OCI-LY1 (cell line): ENCODE measurements around the gene CPNE7.

ENCODE experiments used
- H2AFZ ChIP-seq: fragments of 200-600 bp; sonication (generic), shearing (Covaris generic); 2 replicates; pipeline ENCODE4 v1.6.0; 2014; ENCODE audit warnings: antibody characterized with exemption, mild to moderate bottlenecking, low read length
- H3F3A ChIP-seq: fragments of 200-600 bp; sonication (generic), shearing (Covaris generic); 2 replicates; pipeline ENCODE4 v1.6.0; 2014; ENCODE audit warnings: mild to moderate bottlenecking, antibody characterized with exemption, low read length, moderate library complexity; ENCODE audit not compliant: insufficient read depth
- H3K27ac ChIP-seq: fragments of 200-600 bp; sonication (generic); 2 replicates; pipeline ENCODE4 v1.5.1; 2014; ENCODE audit warnings: low read length, mixed run types, mild to moderate bottlenecking, low read depth; ENCODE audit not compliant: poor library complexity, severe bottlenecking
- H3K27me3 ChIP-seq: fragments of 200-600 bp; sonication (generic); 2 replicates; pipeline ENCODE4 v1.6.0; 2014; ENCODE audit warnings: antibody characterized with exemption, mild to moderate bottlenecking, low read length, moderate library complexity; ENCODE audit not compliant: insufficient read depth
- H3K36me3 ChIP-seq: fragments of 200-600 bp; sonication (generic); 2 replicates; pipeline ENCODE4 v1.6.1; 2014; ENCODE audit warnings: mild to moderate bottlenecking, antibody characterized with exemption, low read length, moderate library complexity, mixed read lengths; ENCODE audit not compliant: insufficient read depth
- H3K4me1 ChIP-seq: fragments of 200-600 bp; sonication (generic); 2 replicates; pipeline ENCODE4 v1.5.1; 2014; ENCODE audit warnings: mild to moderate bottlenecking, low read length, moderate library complexity; ENCODE audit not compliant: insufficient read depth, severe bottlenecking
- H3K4me2 ChIP-seq: fragments of 200-600 bp; sonication (generic), shearing (Covaris generic); 2 replicates; pipeline ENCODE4 v1.6.1; 2014; ENCODE audit warnings: low read length
- H3K4me3 ChIP-seq: fragments of 200-600 bp; sonication (generic); 2 replicates; pipeline ENCODE4 v1.5.1; 2014; ENCODE audit warnings: low read length, low read depth, mild to moderate bottlenecking, mixed read lengths; ENCODE audit not compliant: poor library complexity, severe bottlenecking
- H3K79me2 ChIP-seq: fragments of 200-600 bp; shearing (Covaris generic); 2 replicates; pipeline ENCODE4 v1.6.1; 2016; ENCODE audit warnings: mixed run types, low read length, mixed read lengths; ENCODE audit not compliant: insufficient read depth
- H3K9ac ChIP-seq: fragments of 200-600 bp; sonication (generic), shearing (Covaris generic); 2 replicates; pipeline ENCODE4 v1.6.1; 2014; ENCODE audit warnings: mild to moderate bottlenecking, low read length, mixed read lengths
- H3K9me2 ChIP-seq: fragments of 200-600 bp; sonication (generic), shearing (Covaris generic); 2 replicates; pipeline ENCODE4 v1.6.1; 2014; ENCODE audit warnings: low read depth, mild to moderate bottlenecking, low read length, mixed read lengths
- H3K9me3 ChIP-seq: fragments of 200-600 bp; shearing (Covaris generic); 2 replicates; pipeline ENCODE4 v1.6.1; 2014; ENCODE audit warnings: low read length, mixed read lengths
- H4K20me1 ChIP-seq: fragments of 200-600 bp; sonication (generic), shearing (Covaris generic); 2 replicates; pipeline ENCODE4 v1.6.0; 2016; ENCODE audit warnings: mild to moderate bottlenecking, low read length; ENCODE audit not compliant: insufficient read depth
- EZH2 ChIP-seq: fragments of 200-600 bp; sonication (generic), shearing (Covaris generic); IDR thresholded peaks from 2 replicates; pipeline ENCODE4 v1.8.0; 2017; ENCODE audit warnings: borderline replicate concordance, mixed run types, mild to moderate bottlenecking, antibody characterized with exemption, low read length, moderate library complexity, mixed read lengths
- TF ChIP-seq, protein P1 (sequence below): fragments of 200-600 bp; sonication (generic), shearing (Covaris generic); IDR thresholded peaks from 2 replicates; pipeline ENCODE4 v1.5.1; 2017; ENCODE audit warnings: mild to moderate bottlenecking, antibody characterized with exemption, low read length, moderate library complexity, mixed read lengths

Gene CPNE7

GRCh38 chr16:89643769-89644300, 68.3 kb downstream of the CPNE7 start:
- no peak overlapping the region for H3K4me2 ChIP-seq
- no peaks in the 10 kb centered on the region for H3F3A ChIP-seq
- H3K9me2 ChIP-seq = no peaks in the 10 kb centered on the region
- H3K36me3 ChIP-seq = peaks cover 26% of the 10 kb centered on the region
- H2AFZ ChIP-seq = no peak overlapping the region
- no peaks in the 10 kb centered on the region for H3K4me1 ChIP-seq
- H3K27ac ChIP-seq = no peak overlapping the region
- peaks cover 5% of the 10 kb centered on the region; the same call in 1 of the 2 replicates for H3K27me3 ChIP-seq
- H3K4me3 ChIP-seq = no peak overlapping the region
- H3K79me2 ChIP-seq = no peaks in the 10 kb centered on the region
- H4K20me1 ChIP-seq = no peaks in the 10 kb centered on the region
- TF ChIP-seq EZH2 = no peak
- TF ChIP-seq, protein P1, sequence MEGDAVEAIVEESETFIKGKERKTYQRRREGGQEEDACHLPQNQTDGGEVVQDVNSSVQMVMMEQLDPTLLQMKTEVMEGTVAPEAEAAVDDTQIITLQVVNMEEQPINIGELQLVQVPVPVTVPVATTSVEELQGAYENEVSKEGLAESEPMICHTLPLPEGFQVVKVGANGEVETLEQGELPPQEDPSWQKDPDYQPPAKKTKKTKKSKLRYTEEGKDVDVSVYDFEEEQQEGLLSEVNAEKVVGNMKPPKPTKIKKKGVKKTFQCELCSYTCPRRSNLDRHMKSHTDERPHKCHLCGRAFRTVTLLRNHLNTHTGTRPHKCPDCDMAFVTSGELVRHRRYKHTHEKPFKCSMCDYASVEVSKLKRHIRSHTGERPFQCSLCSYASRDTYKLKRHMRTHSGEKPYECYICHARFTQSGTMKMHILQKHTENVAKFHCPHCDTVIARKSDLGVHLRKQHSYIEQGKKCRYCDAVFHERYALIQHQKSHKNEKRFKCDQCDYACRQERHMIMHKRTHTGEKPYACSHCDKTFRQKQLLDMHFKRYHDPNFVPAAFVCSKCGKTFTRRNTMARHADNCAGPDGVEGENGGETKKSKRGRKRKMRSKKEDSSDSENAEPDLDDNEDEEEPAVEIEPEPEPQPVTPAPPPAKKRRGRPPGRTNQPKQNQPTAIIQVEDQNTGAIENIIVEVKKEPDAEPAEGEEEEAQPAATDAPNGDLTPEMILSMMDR = no peak
- no peaks in the 10 kb centered on the region for H3K9me3 ChIP-seq
- no peak overlapping the region for H3K9ac ChIP-seq

DNA sequence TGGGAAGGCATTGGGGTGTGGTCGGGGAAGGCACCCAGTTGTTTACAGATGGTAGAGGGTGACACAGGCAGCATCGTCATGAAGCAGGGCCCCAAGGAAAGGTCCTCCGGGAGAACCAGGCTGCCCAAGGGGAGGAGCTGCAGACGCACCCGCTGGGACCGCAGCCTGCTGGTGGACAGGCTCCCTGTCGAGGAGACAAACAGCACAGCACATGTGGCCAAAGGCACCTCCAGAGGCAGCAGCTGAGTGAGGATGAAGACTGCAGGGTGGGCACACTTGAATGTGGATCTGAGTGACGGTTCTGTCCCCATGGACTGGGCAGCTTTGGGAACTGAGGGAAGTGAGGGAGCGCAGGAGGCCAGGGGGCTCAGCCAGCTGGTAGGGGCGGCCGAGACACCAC, 69.6 kb downstream of the CPNE7 start:
- Histone ChIP-seq H3K27me3 (peaks cover 5% of the 10 kb centered on the region; the same call in 1 of the 2 replicates), H3K9me2 (no peaks in the 10 kb centered on the region), H2AFZ (no peak overlapping the region), H3K4me2 (no peak overlapping the region), H3K36me3 (peaks cover 29% of the 10 kb centered on the region), H4K20me1 (no peaks in the 10 kb centered on the region), H3K4me3 (no peak overlapping the region), H3K4me1 (no peaks in the 10 kb centered on the region), H3K27ac (no peak overlapping the region), H3K9ac (no peak overlapping the region), H3K79me2 (no peaks in the 10 kb centered on the region), H3F3A (no peaks in the 10 kb centered on the region), H3K9me3 (no peaks in the 10 kb centered on the region)
- no peak for TF ChIP-seq EZH2
- TF ChIP-seq, protein P1 = no peak

GRCh38 chr16:89646270-89646669, 70.7 kb downstream of the CPNE7 start:
- H3F3A ChIP-seq = no peaks in the 10 kb centered on the region
- no peak overlapping the region for H3K4me2 ChIP-seq
- no peak overlapping the region for H3K9ac ChIP-seq
- peaks cover 5% of the 10 kb centered on the region; the same call in 1 of the 2 replicates for H3K27me3 ChIP-seq
- H4K20me1 ChIP-seq = no peaks in the 10 kb centered on the region
- no peak overlapping the region for H3K4me3 ChIP-seq
- no peaks in the 10 kb centered on the region for H3K9me2 ChIP-seq
- H3K36me3 ChIP-seq = peaks cover 36% of the 10 kb centered on the region
- H3K4me1 ChIP-seq = no peaks in the 10 kb centered on the region
- H2AFZ ChIP-seq = no peak overlapping the region
- no peaks in the 10 kb centered on the region for H3K9me3 ChIP-seq
- no peak for TF ChIP-seq EZH2
- TF ChIP-seq, protein P1 = no peak
- no peak overlapping the region for H3K27ac ChIP-seq
- H3K79me2 ChIP-seq = no peaks in the 10 kb centered on the region
